GM18498 (cell line): Measurements from ENCODE around the gene CLEC4C.

Experiments used
- ATAC-seq: cut with Tn5 transposase; IDR thresholded peaks from one replicate; pipeline ENCODE4 v1.9.1; 2021; ENCODE audit warnings: mild to moderate bottlenecking, moderate library complexity; ENCODE audit not compliant: unreplicated experiment

CLEC4C gene

DNA sequence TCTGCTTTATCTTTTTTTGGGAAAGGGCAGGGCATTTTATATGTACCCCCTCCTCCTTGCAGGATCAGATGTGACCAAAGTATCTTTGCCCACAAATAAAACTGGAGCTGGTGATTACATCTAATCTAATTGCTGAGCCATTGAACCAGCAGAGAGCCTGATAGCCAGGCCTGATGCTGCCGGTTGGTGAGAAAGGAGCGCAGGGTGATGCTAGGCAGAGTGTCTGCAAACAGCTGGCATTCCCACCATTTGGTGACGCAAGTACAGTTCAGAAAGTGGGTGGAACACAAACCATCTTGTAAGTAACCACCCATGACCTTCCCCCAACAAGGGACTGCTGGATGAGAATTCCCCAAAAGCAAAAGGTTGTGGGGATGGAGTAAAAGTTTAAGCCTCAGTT is 23.2 kb downstream of the CLEC4C start:
- ATAC-seq, result no peak

DNA sequence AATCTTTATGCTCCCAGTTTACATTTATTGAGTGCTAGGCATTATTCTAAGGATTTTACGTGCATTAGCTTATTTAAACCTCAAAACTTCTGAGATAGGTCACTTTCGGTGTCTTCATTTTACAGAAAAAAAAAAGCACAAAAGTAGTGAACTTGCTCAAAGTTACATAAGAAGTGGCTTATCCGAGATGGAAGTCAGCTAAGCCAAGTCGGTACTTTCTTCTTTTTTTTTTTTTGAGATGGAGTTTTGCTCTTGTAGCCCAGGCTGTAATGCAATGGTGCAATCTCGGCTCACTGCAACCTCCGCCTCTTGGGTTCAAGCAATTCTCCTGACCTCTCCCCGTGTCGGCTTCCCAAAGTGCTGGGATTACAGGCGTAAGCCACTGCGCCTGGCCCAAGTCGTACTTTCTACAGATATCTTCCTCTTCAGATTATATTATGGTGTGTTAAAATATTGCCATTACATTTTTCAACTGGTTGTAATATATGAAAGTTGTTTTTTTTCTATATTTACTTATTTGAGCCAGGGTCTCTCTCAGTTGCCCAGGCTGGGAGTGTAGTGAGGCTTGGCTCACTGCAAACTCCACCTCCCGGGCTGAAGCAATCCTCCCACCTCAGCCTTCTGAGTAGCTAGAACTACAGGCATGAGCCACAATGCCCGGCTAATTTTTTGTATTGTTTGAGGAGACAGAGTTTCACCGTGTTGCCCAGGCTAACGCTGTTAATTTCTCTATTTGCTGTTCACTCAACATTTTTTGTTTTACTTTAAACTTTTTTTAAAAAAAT is 27.0 kb downstream of the CLEC4C start:
- ATAC-seq, result no peak

DNA sequence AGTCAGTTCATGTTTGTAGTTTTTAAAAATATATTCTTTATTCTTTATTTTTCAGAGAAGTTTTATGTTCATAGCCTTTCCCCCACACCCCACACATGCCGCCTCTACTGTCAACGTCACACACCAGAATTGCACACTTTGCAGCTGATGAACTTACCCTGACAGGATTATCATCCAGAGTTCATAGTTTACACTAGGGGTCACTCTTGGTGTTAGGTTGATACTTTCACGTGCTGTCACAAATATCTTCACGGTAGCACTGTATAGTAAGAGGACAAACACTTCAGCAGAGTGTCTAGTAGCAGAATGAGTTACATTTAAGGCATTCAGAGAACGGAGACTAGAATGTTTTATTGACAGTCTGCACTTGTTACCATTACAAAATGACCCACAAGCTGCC is 30.8 kb downstream of the CLEC4C start:
- no peak for ATAC-seq

DNA sequence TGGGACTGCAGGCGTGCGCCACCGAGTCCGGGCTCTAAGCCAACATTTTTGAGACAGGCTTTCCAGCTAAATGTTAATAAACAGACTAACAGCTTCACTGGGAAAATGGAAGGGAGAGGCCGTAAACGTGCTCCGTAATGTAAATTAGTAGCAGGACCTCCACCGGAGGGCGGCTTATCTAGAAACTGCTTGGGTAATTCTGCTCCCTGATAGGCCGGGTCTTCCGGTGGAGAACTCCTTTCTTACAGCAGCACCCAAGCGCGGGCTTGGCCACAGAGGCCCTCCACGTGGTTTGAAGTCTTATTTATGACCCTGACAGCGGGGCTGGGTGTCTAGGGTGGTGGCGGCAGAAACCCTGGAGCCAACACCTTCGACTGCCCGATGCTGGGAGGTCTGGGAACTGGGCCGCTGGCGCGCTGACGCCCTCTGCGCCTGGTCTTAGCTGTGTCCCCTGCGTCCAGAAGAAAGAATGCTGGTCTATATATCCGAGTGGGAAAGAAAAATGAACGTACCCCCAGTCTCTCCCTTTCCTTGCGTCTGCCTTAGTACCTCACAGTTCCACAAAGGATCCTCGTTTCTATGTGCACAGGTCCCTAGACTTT is 34.2 kb downstream of the CLEC4C start:
- no peak for ATAC-seq

DNA sequence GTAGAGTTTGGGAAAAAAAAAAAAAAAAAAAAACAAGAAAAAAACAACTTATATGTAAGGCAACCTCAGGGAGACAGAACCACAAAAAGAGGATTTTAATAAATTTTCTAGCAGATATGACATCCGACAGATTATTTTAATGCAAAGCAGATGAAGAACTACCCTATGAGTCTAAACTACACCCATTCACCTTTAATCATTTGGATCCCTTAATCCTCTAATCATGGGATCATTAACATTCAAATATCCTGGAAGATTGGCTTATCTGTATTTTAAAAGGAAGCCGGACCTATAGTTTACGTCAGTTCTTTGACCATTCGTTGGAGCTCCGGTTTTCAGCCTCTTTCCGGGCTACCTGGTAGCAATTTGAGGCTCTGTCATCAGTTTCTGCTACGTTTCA is 36.0 kb downstream of the CLEC4C start, which contains the start of gene DPPA3:
Gene DPPA3, plus strand, starts transcription at position 301 of the 400 bp plus-strand sequence. CDS start 138 bp downstream, outside the sequence.
- no peak for ATAC-seq

DNA sequence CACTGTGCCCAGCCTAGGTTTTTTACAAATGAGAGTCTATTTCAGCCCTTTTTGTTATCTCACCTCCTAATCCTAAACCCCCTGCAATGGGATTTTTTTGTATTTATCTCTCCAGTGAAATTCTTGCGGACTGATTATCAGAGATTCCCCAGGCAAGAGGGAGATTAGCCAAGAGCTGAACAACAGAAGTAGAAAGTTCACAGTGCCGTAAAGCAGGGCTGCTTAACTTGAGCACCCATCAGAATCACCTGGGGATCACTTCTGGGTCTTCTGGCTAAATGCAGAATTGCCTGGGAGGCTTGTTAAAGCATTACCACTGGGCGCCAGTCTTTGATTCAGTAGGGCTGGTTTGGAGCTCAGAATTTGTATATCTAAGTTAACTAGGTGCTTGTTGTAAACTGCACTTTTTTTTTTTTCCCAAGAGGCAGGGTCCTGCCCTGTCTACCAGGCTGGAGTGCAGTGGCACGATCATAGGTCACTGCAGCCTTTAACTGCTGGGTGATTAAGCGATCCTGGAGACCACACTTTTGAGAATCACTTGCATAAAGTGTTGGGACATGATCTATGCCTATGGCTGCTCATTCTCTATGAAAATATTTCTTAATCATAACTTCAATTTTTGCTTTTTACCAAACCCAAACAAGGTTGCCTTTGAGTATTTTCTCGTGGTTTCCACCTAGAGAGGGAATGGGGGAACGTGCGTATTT is 37.1 kb downstream of the CLEC4C start:
- ATAC-seq, result no peak

DNA sequence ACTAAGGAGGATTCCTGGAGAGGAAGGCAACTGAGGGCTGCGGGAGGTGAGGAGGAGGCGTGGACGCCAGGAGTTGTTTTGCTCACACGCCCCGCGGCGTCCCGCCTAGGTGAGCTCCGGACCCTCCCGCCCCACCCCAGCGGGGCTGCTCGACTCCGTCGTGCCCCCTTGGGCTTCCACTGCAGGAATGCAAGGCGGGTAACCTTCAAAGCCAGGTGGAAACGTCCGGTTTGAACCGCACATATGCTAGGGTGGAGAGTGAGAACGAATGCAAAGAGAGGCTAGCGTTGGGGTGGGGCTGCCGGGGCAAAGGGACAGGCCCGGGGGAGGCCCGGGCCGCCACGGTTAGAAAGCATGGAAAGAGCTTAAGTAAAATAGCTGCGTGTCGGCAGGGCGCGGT is 41.3 kb downstream of the CLEC4C start:
- ATAC-seq, result no peak

DNA sequence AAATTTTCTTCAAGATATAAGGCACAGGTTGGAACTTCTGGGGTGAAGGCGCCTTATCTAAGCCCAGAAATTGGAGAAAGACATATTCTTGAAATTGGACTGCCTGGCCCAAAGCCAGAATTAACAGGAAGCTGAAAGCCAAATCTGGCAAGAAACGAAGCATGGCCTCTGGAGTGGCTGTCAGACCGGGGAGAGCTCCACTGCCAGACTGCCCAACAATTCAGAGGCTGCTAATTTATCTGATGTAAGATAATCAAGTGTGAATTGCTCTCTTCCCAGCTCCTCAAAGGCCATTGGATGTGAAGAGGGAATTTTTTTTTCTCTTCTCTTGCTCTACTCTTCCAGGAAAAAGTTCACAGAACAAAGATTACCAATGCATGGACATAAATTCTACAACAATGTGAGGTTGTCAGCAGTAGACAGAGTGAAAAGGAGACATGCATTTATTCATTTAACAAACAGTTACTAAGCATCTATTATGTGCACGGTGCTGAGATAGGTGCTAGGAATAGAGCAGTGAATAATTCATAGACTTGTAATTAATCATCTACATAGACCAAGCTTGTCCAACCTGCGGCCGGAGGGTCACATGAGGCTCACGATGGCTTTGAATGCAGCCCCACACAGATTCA is 51.5 kb downstream of the CLEC4C start, which contains the start of gene GDF3:
Gene GDF3, minus strand, starts transcription at position 210 of the 632 bp plus-strand sequence. Its CDS starts 47 bp downstream, at position 163.
- ATAC-seq, result no peak

DNA sequence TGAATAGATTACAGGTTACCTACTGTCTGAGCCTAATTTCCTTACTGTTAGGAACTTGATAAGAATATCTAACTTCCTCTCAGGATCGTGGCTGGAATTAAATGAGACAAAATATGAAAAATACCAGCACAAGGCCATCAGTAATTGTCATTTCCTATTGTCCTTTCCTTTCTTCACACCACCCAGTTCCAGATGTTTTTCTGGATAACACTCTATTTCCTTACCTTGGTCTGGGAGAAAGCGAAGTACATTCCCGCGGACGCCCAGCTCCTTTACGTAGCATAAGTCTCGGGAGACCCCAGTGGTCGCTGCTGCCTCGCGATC is 52.0 kb downstream of the CLEC4C start:
- ATAC-seq, result no peak

DNA sequence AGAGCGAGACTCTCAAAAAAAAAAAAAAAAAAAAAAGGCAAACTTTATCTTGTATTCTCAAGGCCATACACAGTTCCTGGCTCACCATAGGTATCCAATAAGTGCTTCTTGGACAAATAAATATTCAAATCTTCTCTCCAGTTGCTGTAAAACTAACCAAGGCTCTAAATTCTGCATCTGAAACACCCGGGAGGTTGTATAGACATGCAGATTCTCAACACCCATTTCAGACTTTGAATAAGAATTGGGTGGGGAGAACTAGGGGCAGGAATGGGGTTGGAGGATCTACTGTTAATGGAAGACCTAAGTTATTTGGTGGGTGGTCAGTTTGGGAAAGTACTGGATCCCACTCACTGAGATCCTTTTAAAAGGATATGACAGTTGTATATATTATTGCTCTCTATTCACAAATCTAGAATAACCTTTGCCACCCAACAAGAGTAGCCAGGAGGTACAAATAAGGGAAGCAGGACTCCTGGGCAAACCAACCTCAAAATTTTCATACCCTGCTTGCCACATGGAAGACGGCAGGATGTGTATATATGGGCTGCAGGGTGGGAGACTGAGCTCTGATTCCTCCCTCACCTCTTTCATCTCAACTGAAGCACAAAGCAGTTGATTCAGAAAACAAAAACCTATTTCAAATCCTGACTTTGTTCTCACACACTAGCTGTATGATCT is 52.5 kb downstream of the CLEC4C start:
- ATAC-seq, result no peak

DNA sequence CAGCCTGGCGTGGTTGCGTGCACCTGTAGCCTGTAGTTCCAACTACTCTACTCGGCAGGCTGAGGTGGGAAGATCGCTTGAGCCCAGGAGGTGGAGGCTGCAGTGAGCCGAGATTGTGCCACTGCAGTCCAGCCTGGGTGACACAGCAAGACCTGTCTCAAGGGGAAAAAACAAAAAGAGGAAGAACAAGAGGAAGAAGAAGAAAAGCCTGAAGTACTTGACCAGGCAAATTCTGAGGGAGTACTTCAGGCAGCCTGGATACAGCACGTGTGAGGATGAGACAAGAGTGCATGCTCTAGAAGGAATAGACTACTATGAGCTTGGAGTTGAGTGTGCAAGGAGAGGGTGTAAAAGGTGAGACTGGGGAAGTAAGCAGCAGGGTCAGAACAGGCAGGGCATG is 53.4 kb downstream of the CLEC4C start:
- no peak for ATAC-seq

DNA sequence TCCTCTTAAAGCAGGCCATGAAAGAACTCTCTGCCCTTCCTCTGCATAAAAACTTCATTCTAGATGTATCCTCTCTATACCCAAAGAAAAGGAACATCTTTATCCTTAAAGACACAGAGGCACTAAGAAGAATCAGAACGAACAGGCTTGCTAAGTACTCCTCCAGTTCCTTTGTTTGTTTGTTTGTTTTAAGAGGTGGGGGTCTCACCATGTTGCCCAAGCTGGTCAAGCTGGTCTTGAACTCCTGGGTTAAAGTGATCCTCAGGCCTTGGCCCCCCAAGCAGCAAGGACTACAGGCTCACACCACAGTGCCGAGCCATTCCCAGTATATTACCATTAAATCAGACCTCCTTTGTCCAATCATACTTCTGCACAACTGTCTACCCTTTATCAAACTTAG is 65.6 kb downstream of the CLEC4C start:
- ATAC-seq, result no peak
